Urinary bladder (tissue), 2 donors: ENCODE measurements around the gene C19orf33. TPM values are rescaled to one million over a fixed set of nuclear protein-coding genes. Genes with fewer than 3 reads are reported as not detected.

Source experiments
- polyA plus RNA-seq: library from polyadenylated mRNA; stranded (reverse); fragments of 200-250 nt; gene quantifications from one replicate; pipeline ENCODE4 v1.2.3, GENCODE V29; 2013
- small RNA-seq: library from RNA; depleted of rRNA; stranded (forward); fragments of <200 nt; gene quantifications from one replicate; pipeline ENCODE3, GENCODE V24; 2014
- total RNA-seq: library from RNA; depleted of rRNA; stranded (reverse); fragments of >200 nt; gene quantifications from one replicate; pipeline ENCODE4 v1.2.3, GENCODE V29; 2014
- donor health status: healthy.

The C19orf33 gene
- total and polyA plus RNA-seq, 2 donors, result 36.8 to 89.0 TPM

Small RNA genes within 50 kb of the gene (small RNA-seq; reads per million reads assigned to genes)
- gene RF00019, result not detected

Other genes starting within 250 kb of the C19orf33 start
- gene DPF1, start 80.0 kb upstream of the C19orf33 start, total RNA-seq, result 1.1 TPM
- 0.24 TPM for gene DPF1, start 80.0 kb upstream of the C19orf33 start, polyA plus RNA-seq
- 5.9 TPM for gene PPP1R14A, start 47.9 kb upstream of the C19orf33 start, total RNA-seq
- gene PPP1R14A, start 47.9 kb upstream of the C19orf33 start, polyA plus RNA-seq, result 468 TPM
- gene SPINT2, start 39.7 kb upstream of the C19orf33 start, total RNA-seq, result 52.0 TPM
- 125 TPM for gene SPINT2, start 39.7 kb upstream of the C19orf33 start, polyA plus RNA-seq
- gene YIF1B, start 11.7 kb downstream of the C19orf33 start, total RNA-seq, result 17.7 TPM
- gene YIF1B, start 11.7 kb downstream of the C19orf33 start, polyA plus RNA-seq, result 34.3 TPM
- 11.8 TPM for gene KCNK6, start 15.6 kb downstream of the C19orf33 start, total RNA-seq
- 15.8 TPM for gene KCNK6, start 15.6 kb downstream of the C19orf33 start, polyA plus RNA-seq
- gene CATSPERG, start 31.6 kb downstream of the C19orf33 start, total RNA-seq, result 4.9 TPM
- 1.3 TPM for gene CATSPERG, start 31.6 kb downstream of the C19orf33 start, polyA plus RNA-seq
- 102 TPM for gene PSMD8, start 70.3 kb downstream of the C19orf33 start, total RNA-seq
- 166 TPM for gene PSMD8, start 70.3 kb downstream of the C19orf33 start, polyA plus RNA-seq
- not detected for gene GGN, start 83.8 kb downstream of the C19orf33 start, total RNA-seq
- 0.58 TPM for gene GGN, start 83.8 kb downstream of the C19orf33 start, polyA plus RNA-seq
- 0.05 TPM for gene SPRED3, start 84.4 kb downstream of the C19orf33 start, total RNA-seq
- gene SPRED3, start 84.4 kb downstream of the C19orf33 start, polyA plus RNA-seq, result 0.72 TPM
- gene FAM98C, start 98.8 kb downstream of the C19orf33 start, total RNA-seq, result 5.1 TPM
- gene FAM98C, start 98.8 kb downstream of the C19orf33 start, polyA plus RNA-seq, result 27.9 TPM
- gene RASGRP4, start 122.0 kb downstream of the C19orf33 start, total RNA-seq, result 0.95 TPM
- gene RASGRP4, start 122.0 kb downstream of the C19orf33 start, polyA plus RNA-seq, result 2.4 TPM
- 5.3 TPM for gene RYR1, start 129.4 kb downstream of the C19orf33 start, total RNA-seq
- gene RYR1, start 129.4 kb downstream of the C19orf33 start, polyA plus RNA-seq, result 1.1 TPM